Measurements from ENCODE around the gene EFCAB6.

The EFCAB6 gene

DNA sequence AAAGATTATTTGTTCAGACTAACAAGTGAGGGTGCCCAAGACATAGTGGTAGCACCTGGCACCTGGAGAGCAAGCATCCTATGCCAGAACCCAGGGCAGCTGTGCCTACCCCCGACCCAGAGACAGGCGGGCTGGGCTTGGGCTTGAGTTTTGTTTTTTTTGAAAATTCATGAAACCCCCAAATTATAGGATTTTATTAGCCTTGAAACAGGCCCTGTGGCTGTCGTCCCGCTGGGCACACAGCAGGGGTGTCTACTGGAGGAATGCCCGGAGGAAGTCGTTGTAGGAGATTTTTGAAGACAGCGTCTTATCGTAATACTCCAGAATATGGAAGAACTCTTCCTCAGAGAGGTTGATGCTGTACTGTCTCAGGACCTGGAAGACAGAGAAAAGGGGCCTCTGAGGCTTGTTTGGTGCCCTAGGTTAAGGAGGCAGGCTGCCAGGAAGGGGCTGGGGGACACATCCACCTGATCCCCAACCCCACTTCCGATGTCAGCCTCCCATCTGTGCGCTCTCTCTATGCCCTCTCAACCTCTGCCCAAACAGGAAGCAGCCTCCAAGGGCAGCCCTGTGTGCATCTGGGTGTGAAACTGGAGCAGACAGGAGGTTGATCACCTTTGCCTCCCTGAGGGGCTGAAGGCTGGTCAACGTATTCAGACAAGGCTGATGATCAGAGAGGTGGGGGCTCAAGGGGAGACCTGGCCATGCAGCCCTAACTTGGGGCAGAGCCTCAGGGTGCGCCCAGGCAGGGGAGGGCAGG, 283.3 kb downstream of the EFCAB6 start:
- DNase-seq (ENCODE audit: low read depth in 2 of 2), result no peak

GRCh38 chr22:43526946-43527345, 285.2 kb downstream of the EFCAB6 start:
- DNase-seq (ENCODE audit: low read depth in 2 of 2), result no peak

DNA sequence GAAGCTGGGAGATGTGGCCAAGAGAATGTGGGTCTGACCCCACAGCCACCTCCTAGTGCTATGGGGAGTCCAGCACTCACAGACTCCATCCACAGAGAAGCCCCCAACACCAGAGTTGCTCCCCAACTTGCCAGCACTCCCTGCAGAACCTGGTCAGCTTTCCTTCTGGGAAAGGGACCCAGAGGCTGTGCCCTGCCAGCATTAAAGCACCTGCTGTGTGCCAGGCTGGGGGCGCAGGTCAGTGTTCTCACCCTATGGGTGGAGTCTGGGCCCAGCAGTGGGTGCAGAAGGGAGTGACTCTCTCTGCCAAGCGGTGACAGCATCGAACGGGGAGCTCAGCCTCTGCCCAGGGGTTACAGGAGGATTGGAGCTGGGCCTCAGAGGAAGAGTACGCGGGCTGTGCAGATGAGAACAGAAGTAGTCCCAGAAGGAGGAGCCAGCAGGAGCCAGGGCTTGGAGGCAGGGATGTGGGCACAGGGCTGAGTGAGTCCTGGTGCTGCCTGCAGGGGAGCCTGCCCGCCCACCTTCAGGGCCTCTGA, 285.9 kb downstream of the EFCAB6 start:
- DNase-seq (ENCODE audit: low read depth in 2 of 2), result no peak

DNA sequence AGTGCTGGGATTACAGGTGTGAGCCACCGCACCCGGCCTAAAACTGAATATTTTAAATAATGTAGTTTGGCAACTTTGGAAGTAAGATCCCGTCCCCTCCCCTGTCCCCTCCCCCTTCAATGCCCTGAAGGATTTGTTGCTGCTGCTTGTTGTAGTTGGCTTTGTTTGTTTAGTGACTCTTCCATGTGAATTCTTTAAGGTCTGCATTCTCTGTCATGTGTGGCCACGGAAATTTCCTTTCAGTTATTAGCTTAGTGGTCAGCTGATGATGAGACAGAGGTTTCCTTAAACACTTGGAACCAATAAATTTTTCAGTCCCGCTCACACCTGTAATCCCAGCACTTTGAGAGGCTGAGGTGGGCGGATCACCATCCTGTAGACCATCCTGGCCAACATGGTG, 290.4 kb downstream of the EFCAB6 start:
- DNase-seq (ENCODE audit: low read depth in 2 of 2), result no peak

GRCh38 chr22:43520632-43521039, 291.5 kb downstream of the EFCAB6 start:
- DNase-seq (ENCODE audit: low read depth in 2 of 2), result no peak

DNA sequence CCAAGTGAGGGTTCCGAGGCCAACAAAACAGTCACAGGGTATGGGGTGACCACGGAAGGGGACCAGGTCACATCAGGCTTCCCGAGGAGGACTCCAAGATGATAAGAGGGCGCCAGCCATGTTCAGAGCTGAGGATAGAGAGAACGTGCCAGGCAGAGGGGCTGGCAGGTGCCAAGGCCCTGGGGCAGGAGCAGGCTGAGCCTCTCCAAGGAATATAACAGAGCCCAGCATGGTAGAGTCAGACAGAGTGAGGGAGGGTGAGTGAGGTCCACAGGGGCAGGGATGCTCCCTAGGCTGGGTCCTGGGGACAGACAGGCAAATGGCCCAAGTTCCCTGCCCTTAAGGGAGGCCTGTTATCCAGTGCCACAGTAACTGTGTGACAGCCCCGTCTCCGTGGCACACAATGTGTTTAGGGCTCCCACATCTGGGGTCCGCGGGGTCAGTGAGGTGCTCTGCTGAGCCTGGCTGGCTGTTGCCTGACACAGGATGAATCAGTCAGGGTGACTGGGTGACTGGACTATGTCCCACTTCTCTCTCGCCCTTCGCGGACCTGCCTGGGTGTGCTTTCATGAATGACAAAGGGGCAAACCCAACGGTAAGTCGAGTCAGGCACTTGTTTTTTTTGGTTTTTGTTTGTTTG, 295.0 kb downstream of the EFCAB6 start:
- no peak for DNase-seq (ENCODE audit: low read depth in 2 of 2)

DNA sequence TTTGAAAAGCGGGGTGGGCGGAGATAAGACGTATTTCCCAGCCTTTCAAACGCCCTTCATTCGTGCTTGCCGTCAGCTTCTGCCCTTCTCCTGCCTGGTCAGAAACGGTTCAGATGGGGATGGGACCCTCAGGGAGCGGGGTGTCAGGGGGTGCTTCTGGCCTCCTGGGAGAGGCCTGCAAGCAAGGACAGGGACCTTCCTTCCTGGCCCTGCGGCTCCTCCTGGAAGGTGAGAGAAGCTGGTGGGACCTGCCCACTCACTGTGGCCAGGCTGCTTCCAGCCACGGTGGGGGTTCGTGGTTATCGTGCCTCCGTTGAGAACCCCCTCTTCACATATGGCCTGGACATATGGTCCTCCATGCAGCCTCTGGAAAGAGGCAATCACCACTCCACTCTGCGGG, 295.7 kb downstream of the EFCAB6 start:
- no peak for DNase-seq (ENCODE audit: low read depth in 2 of 2)

DNA sequence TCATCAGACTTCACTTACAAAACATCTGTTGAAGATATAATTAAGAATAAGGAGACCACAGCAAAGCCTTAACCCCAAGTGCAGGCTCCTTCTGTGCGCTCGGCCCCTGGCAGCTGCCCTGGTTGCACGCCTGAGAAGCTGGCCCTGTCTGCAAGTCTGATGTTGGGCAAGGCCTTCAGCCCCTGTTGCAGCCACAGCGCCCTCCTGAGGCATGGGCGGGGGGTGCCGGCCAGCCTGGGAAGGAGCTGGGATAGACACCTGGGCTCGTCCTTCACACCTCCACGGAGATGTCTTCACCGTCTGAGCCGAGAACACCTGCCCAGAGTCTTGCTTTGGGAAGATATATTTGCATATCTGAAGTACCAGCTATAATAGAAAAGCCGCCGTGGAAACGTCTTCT, 296.2 kb downstream of the EFCAB6 start:
- no peak for DNase-seq (ENCODE audit: low read depth in 2 of 2)

DNA sequence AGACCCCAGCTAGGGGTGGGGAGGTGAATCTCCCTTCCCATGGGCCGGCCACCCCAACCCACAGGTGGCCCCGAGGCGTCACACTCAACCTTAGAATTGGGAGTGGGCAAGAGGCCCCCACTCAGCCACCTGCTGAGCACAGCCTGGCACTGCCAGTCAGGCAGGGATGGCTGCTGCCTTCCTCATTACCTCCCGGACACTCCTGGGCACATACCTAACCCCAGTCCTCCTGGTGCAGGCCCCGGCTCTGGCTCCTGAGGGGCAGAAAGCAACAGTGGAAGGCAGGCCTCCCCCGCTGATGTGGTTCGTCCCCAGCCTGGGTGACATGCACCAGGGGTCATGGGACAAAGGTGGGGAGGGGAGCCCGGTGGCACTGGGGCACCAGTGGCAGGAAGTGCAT, 296.7 kb downstream of the EFCAB6 start:
- no peak for DNase-seq (ENCODE audit: low read depth in 2 of 2)

GRCh38 chr22:43514476-43515157, 297.5 kb downstream of the EFCAB6 start:
- DNase-seq (ENCODE audit: low read depth in 2 of 2), result no peak

DNA sequence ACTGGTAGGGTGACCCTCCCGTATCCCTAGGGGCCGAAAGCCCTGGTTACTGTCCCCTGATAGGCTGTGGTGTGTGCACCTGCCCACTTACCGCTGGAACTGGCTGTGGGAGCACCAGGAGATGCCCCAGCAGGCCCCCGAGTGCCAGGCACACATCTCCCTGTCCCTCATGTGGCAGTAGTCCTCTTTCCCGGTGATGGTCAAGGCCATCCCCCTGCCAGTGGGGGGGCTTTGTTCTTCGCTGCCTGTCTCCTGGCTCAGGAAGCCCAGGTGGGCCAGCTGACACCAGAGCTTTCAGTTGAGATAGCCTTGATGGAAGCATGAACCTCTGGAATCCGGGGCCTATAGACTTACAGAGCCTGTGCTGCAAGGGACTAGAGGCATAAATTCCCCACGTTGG, 299.8 kb downstream of the EFCAB6 start:
- no peak for DNase-seq (ENCODE audit: low read depth in 2 of 2)

DNA sequence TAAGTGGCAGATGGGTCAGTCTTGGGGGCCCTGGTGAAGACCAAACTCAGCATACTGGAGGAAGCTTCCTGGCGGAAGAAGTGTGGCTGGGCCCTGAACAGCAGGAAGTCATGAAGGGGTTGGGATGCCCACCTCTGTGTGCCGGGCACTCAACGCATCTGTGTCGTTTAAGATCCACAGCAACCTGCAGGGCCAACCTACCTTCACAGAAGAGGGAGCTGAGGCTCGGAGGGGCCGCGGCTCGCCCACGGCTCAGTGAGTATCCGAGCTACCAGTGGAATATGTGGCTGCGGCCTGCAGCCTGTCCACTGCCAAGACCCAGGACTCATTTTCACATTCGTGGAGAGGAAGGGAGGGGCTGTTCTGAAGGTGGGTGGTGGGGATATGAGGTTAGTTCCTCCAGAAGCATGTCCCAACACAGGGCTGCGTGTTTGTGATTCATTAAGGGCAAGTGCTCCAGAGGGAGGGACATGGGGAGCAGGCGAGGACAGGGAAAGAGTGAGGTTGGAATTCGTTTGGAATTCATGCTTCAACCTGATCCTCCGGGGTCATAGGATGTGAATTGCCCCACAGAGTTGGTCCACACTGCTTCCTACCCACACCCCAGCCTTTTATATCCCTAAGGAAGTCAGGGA, 300.7 kb downstream of the EFCAB6 start:
- DNase-seq (ENCODE audit: low read depth in 2 of 2), result no peak

GRCh38 chr22:43510281-43511070, 301.6 kb downstream of the EFCAB6 start:
- no peak for DNase-seq (ENCODE audit: low read depth in 2 of 2)

- no peak for DNase-seq (ENCODE audit: low read depth in 2 of 2)
Observed at GRCh38 chr22:43509337-43509736, 302.8 kb downstream of the EFCAB6 start.

GRCh38 chr22:43508489-43508888, 303.6 kb downstream of the EFCAB6 start:
- no peak for DNase-seq (ENCODE audit: low read depth in 2 of 2)

DNA sequence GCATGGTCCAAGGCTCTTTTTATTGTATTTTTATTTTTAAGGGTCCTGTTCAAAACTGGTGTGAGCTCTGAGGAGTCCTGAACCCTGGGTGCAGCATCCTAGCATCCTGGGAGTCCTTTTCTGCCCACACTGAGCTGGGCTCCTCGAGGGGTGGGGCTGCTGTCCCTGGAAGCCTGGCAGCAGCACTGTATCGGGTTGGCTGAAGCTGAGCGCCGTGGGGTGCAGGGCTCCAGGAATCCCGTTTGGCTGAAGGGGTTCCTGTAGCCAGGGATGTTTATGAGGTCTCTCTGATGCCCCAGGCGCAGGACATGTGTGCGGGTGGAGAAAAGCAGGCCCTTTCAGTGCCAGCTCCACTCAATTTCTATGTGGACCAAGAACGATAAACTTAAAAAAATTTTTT, 304.9 kb downstream of the EFCAB6 start:
- DNase-seq (ENCODE audit: low read depth in 2 of 2), result no peak

DNA sequence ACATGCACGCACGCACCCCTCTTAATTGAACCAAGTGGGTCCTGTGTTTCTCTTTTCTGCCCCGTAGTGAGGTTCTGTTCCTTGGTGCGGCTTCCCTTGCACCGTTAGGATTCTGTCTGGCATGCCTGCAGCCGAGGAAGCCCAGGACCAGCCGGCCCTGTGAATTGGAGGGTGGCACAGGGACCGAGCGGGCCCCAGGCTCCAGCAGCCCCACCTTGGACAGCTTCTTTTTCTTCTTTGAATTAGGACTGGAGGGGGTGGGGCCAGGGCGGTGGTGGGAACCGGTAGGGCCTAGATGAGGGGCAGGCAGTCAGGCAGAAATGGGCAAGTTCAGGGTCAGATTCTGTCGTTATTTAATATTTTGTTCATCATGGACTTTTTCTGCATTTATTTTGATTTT, 305.6 kb downstream of the EFCAB6 start:
- no peak for DNase-seq (ENCODE audit: low read depth in 2 of 2)

GRCh38 chr22:43505896-43506295, 306.2 kb downstream of the EFCAB6 start:
- DNase-seq (ENCODE audit: low read depth in 2 of 2), result no peak

DNA sequence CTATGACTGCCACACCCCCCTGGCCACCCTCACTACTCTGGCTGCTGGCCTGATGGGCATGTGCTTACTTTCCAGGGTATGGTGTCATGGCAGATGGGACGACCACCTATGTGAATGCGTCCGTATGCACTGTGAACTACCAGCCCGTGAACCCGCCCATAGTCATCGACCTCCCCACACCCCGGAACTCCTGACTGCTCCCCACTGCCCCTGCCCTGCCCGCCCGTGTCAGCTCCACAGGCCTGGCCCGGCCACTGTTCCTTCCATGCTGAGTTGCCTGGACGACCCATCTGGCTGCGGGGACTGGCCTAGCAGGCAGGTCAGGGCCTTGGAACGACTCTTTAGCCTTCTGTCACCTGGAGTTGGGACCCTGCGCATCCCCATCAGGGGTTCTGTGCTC, 306.7 kb downstream of the EFCAB6 start:
- no peak for DNase-seq (ENCODE audit: low read depth in 2 of 2)

- no peak for DNase-seq (ENCODE audit: low read depth in 2 of 2)
Observed at GRCh38 chr22:43504666-43505261, 307.3 kb downstream of the EFCAB6 start.

GRCh38 chr22:43504068-43504467, 308.0 kb downstream of the EFCAB6 start:
- DNase-seq (ENCODE audit: low read depth in 2 of 2), result no peak

All from activated CD4-positive, alpha-beta T cell treated with anti-CD3 and anti-CD28 coated beads for 24 hours (primary cell).